Fibroblast of lung (primary cell): ENCODE results near the gene PPP2R3B.

ENCODE experiments used
- EZH2 ChIP-seq: IDR thresholded peaks from 2 replicates; pipeline ENCODE4 v1.5.1; 2012; ENCODE audit warnings: low read length, control low read depth, mild to moderate bottlenecking; ENCODE audit errors: missing control alignments
- TF ChIP-seq, protein P1 (sequence below), 2 donors: IDR thresholded peaks in 1 of 2; conservative IDR thresholded peaks in 1 of 2; 1 replicate in 1 of 2; 2 replicates in 1 of 2; pipeline ENCODE4 v1.5.1; 2011 to 2012; ENCODE audit warnings: low read length in 2 of 2, control low read depth in 1 of 2, inconsistent platforms in 1 of 2, low read depth in 1 of 2, mild to moderate bottlenecking in 1 of 2

- TF ChIP-seq EZH2 = no peak
- TF ChIP-seq, protein P1, sequence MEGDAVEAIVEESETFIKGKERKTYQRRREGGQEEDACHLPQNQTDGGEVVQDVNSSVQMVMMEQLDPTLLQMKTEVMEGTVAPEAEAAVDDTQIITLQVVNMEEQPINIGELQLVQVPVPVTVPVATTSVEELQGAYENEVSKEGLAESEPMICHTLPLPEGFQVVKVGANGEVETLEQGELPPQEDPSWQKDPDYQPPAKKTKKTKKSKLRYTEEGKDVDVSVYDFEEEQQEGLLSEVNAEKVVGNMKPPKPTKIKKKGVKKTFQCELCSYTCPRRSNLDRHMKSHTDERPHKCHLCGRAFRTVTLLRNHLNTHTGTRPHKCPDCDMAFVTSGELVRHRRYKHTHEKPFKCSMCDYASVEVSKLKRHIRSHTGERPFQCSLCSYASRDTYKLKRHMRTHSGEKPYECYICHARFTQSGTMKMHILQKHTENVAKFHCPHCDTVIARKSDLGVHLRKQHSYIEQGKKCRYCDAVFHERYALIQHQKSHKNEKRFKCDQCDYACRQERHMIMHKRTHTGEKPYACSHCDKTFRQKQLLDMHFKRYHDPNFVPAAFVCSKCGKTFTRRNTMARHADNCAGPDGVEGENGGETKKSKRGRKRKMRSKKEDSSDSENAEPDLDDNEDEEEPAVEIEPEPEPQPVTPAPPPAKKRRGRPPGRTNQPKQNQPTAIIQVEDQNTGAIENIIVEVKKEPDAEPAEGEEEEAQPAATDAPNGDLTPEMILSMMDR (conservative IDR thresholded peaks at IDR 0.05 in 1 of 2, IDR thresholded peaks at IDR 0.05 in 1 of 2; ENCODE audit: low read depth in 1 of 2, low read length in 2 of 2) = no peak
Observed at GRCh38 chrX:310621-311155, 76.0 kb downstream of the PPP2R3B start.
